Prostate gland (tissue), 2 donors: ENCODE results near the gene ALOX12B. TPM values are rescaled to one million over a fixed set of nuclear protein-coding genes. Genes with fewer than 3 reads are reported as not detected.

Experiments
- DNase-seq: peaks from one replicate; pipeline ENCODE4 v3.0.0-alpha.2; 2019; ENCODE audit warnings: low spot score
- H3K27ac ChIP-seq, 2 donors: fragments of 200-600 bp; sonication (generic); 2 replicates each; pipeline ENCODE4 v1.5.1; 2017 to 2019
- H3K27me3 ChIP-seq: fragments of 200-600 bp; sonication (generic); replicated peaks from 2 replicates; pipeline ENCODE4 v1.5.1; 2019; ENCODE audit not compliant: insufficient read depth
- H3K36me3 ChIP-seq, 2 donors: fragments of 200-600 bp; sonication (generic); 1 replicate in 1 of 2; 2 replicates in 1 of 2; pipeline versions ENCODE4 v1.5.1 to v1.8.1; 2017 to 2019
- H3K4me1 ChIP-seq: fragments of 200-600 bp; sonication (generic); replicated peaks from 2 replicates; pipeline ENCODE4 v1.5.1; 2019
- H3K4me3 ChIP-seq, 2 donors: fragments of 200-600 bp; sonication (generic); 2 replicates each; pipeline ENCODE4 v1.5.1; 2017 to 2019
- H3K9me3 ChIP-seq: fragments of 200-600 bp; sonication (generic); 2 replicates; pipeline ENCODE4 v1.5.1; 2017
- CTCF ChIP-seq, 4 experiments: fragments of 200-600 bp in 2 of 4; fragments of 450-650 bp in 2 of 4; sonication (generic) in 2 of 4; IDR thresholded peaks; 1 replicate in 3 of 4; 2 replicates in 1 of 4; pipeline ENCODE4 v1.5.1; 2016 to 2019; ENCODE audit warnings: antibody characterized with exemption in 4 of 4, mild to moderate bottlenecking in 2 of 4, moderate library complexity in 2 of 4
- POLR2A ChIP-seq: fragments of 450-650 bp; IDR thresholded peaks from one replicate; pipeline ENCODE4 v1.6.1; 2016; ENCODE audit warnings: antibody characterized with exemption, mild to moderate bottlenecking
- POLR2AphosphoS5 ChIP-seq: sonication (generic); formaldehyde crosslinking; IDR thresholded peaks from one replicate; pipeline ENCODE4 v1.6.1; 2017; ENCODE audit warnings: antibody characterized with exemption
- WGBS: methylation state at CpG from one replicate; pipeline ENCODE4 v1.1.5; 2018; 5-methylcytosine and 5-hydroxymethylcytosine counted together
- intact Hi-C: fragments of 100-400 bp; cut with DNase I; formaldehyde crosslinking; loops from one replicate; pipeline ENCODE4 v1.14.2; 2022
- total RNA-seq, 2 donors: library from RNA; depleted of rRNA; stranded (reverse); fragments of >200 nt; gene quantifications; one replicate each; pipeline ENCODE4 v1.1.0, GENCODE V29; 2016

The ALOX12B gene
- under 1 TPM; 0.18 to 0.40 TPM for total RNA-seq

DNA sequence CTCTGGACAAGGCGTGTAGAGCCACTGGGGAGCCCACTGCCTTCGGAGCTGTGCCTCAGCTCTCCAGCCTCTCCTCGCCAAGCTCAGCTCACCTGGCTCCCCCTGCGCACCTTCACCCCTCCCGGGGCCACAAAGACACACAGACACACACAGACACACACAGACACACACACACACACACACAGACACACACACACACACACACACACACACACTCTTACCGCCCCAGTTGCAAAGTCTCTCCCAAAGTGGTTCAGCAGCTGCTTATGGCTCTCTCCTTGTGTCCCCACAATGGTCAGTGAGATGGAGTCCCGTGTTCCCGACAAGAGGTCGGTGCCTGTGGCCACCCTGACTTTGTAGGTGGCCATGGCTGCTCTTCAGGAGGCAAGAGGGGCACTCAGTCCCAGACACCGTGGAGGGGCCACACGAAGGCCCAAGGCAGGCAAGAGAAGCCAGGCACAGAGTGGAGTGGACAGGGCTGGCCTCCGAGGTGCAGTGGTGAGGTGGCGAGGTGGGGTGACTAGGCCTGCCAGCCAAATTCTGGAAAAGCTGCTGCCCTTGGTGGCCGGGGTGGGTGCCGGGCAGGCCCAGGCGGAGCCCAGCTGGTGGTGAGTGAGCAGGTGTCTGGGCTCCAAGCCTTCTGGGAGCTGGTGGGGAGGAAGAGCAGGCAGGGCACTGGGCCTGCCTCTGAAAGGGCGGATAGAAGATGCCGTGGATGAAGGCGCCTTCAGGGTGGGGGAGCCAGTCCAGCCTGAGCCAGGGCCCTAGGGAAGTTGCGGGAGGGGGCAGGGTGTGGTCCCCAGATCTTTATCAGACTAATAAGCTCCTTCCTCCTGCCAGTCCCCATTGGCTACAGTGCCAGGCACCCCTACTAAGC lies at the start of gene ALOX12B:
TSS of gene ALOX12B (minus strand) at position 642 of the 877 bp plus-strand sequence. CDS start at position 368, 274 bp downstream.
- intact Hi-C loops = no loop called here
- Histone ChIP-seq H3K4me1 (no peaks in the 10 kb centered on the region), H3K27me3 (no peaks in the 10 kb centered on the region), H3K4me3 (no peak within 1 kb of the TSS), H3K36me3 (no peaks in the 10 kb centered on the region), H3K27ac (no peak within 1 kb of the TSS), H3K9me3 (no peaks in the 10 kb centered on the region)
- no peak for DNase-seq
- 63% methylated on average over 20 of the region's 20 CpGs for WGBS
- TF ChIP-seq CTCF (IDR thresholded peaks at IDR 0.05) = no peak
- no peak for TF ChIP-seq POLR2AphosphoS5
- TF ChIP-seq POLR2A = no peak

GRCh38 chr17:8133941-8134340 lies 46.4 kb upstream of the ALOX12B start:
- Histone ChIP-seq H3K4me1 (no peaks in the 10 kb centered on the region), H3K27ac (no peak overlapping the region), H3K9me3 (no peaks in the 10 kb centered on the region), H3K27me3 (no peaks in the 10 kb centered on the region), H3K36me3 (no peaks in the 10 kb centered on the region), H3K4me3 (no peak overlapping the region)
- no peak for DNase-seq
- TF ChIP-seq POLR2AphosphoS5 (no peak), POLR2A (no peak), CTCF (IDR thresholded peaks at IDR 0.05) (no peak)
- intact Hi-C loops = no loop called here
- 78% methylated on average over 4 of the region's 4 CpGs for WGBS

DNA sequence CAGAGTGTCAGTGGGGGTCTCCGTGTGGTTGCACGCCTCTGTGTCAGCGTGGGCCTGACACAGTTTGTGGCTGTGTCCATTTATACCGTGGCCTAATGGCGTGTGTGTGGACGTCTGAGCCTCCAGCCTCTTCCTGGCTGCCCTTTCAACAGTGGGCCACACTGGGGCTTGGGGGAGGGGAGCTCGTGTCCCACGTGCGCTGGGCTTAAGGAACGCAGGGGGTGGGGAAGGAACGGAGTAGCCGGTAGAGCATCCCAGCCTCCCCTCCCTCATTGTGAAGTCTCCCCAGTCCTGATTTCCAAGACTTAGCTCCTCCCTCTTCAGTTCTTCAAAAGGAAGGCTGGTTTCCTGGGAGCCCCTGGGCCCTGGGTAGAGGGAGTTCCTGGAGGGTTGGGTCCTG lies 45.9 kb upstream of the ALOX12B start:
- 74% methylated on average over 12 of the region's 12 CpGs for WGBS

GRCh38 chr17:8131844-8132441 lies 44.4 kb upstream of the ALOX12B start:
- no peak for DNase-seq
- Histone ChIP-seq H3K36me3 (no peaks in the 10 kb centered on the region), H3K4me1 (no peaks in the 10 kb centered on the region), H3K27me3 (no peaks in the 10 kb centered on the region), H3K27ac (no peak overlapping the region), H3K9me3 (no peaks in the 10 kb centered on the region), H3K4me3 (no peak overlapping the region)
- WGBS = 76% methylated on average over 3 of the region's 3 CpGs
- intact Hi-C loops = no loop called here
- TF ChIP-seq POLR2AphosphoS5 (no peak), POLR2A (no peak), CTCF (IDR thresholded peaks at IDR 0.05) (no peak)

More for the DNA sequence above, 45.9 kb upstream of the ALOX12B start:
- Histone ChIP-seq H3K27me3 (no peaks in the 10 kb centered on the region), H3K27ac (no peak overlapping the region), H3K4me1 (no peaks in the 10 kb centered on the region), H3K4me3 (no peak overlapping the region), H3K36me3 (no peaks in the 10 kb centered on the region), H3K9me3 (no peaks in the 10 kb centered on the region)
- no peak for DNase-seq
- intact Hi-C loops = no loop called here
- TF ChIP-seq POLR2AphosphoS5 = no peak
- TF ChIP-seq CTCF (IDR thresholded peaks at IDR 0.05) = no peak
- TF ChIP-seq POLR2A = no peak
